ENCODE measurements around the gene IFNAR2. TPM values are rescaled to one million over a fixed set of nuclear protein-coding genes. Genes with fewer than 3 reads are reported as not detected.

The IFNAR2 gene
- polyA plus RNA-seq (2014; cell fraction: cytosol; rRNA removed), result 6.5 and 6.7 TPM in 2 replicates
- polyA plus RNA-seq (2014; cell fraction: nucleus; rRNA removed), result 10.7 and 16.4 TPM in 2 replicates

GRCh38 chr21:33229784-33230544, at the start of gene IFNAR2:
Gene IFNAR2 (plus strand): TSS chr21:33229938. CDS start chr21:33241923, 11,985 bp downstream.
- peak; percentile 64 for DNase-seq (ENCODE audit: low spot score)

- DNase-seq (ENCODE audit: low spot score), result no peak
Measured at GRCh38 chr21:33185852-33186251, 43.9 kb upstream of the IFNAR2 start.

GRCh38 chr21:33187276-33187675, 42.5 kb upstream of the IFNAR2 start:
- DNase-seq (ENCODE audit: low spot score), result no peak

GRCh38 chr21:33189237-33189636, 40.5 kb upstream of the IFNAR2 start:
- DNase-seq (ENCODE audit: low spot score), result no peak

- no peak for DNase-seq (ENCODE audit: low spot score)
Measured at GRCh38 chr21:33189824-33190223, 39.9 kb upstream of the IFNAR2 start.

DNA sequence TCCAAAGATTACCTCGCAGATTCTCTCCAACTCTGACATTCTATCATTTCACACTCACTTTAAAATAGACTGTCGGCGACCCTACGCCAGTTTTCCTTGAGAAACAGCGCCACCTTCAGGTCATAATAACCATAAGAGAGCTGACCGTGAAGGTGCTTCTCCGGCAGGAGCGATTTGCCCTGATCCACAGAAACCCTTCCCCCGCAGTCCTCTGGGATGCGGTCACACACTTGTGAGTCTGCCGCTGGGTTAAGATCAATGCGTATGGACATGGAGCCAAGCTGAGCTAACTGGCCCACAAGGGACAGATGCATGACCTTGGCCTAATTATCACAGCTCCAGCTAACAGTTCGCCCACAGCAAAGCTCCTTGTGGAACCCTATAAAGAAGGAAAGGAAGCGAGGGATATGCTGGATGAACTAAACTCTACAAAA, 32.8 kb upstream of the IFNAR2 start:
- peak; percentile 61 for DNase-seq (ENCODE audit: low spot score)

- DNase-seq (ENCODE audit: low spot score), result no peak
Measured at GRCh38 chr21:33197496-33197895, 32.2 kb upstream of the IFNAR2 start.

GRCh38 chr21:33198346-33199099, 31.2 kb upstream of the IFNAR2 start:
- DNase-seq (ENCODE audit: low spot score), result no peak

GRCh38 chr21:33199100-33199464, 30.7 kb upstream of the IFNAR2 start:
- no peak for DNase-seq (ENCODE audit: low spot score)

DNA sequence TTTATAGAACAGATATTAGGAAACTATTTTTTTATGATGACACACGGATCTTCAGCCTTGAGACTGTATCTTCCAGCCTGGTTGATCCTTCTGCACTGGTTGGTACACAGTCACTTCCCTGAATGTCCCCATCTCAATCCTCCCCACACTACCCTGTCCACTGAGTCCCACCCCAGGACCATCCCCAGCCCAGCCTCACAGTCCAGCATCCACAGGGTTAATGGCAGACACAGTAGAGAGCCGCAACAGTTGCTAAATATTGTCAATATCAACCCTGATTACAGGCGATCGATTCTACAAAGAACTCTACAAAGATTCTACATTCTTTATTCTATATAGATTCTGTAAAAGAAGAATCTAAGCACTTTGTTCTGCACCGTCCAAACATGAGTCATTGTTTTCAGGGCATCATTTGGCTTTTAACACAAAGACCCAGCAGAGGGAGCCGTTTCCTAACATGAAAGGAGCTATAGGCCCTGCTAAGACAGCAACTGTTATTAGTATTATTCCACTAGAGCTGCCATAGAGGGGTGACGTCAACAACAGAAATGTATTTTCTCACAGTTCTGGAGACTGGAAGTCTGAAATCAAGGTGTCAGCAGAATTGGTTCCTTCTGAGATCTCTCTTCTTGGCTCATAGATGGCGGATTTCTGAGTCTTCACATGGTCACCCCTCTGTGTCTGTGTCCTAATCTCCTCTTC, 30.1 kb upstream of the IFNAR2 start:
- peak; percentile 70 for DNase-seq (ENCODE audit: low spot score)

- no peak for DNase-seq (ENCODE audit: low spot score)
Measured at GRCh38 chr21:33201956-33202355, 27.8 kb upstream of the IFNAR2 start.

GRCh38 chr21:33202464-33203363, 27.0 kb upstream of the IFNAR2 start:
- DNase-seq (ENCODE audit: low spot score), result no peak

GRCh38 chr21:33203371-33203724, 26.4 kb upstream of the IFNAR2 start:
- no peak for DNase-seq (ENCODE audit: low spot score)

DNA sequence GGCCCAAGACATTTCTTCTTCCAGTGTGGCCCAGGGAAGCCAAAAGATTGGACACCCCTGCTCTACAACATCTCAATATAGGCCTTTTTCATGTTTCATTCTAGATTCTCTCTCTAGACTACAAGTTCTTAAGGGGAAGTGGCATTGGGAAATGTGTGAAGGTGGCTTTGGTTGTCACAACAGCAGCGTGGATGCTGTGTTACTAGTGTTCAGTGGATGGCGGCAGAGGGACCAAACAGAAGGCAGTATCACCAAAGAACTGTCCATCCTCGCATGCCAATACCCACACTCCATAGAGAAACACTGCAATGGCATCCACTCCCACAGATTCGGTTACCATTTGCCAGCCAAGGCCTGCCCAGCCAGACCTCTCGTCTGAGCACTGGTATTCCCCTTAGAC, 24.3 kb upstream of the IFNAR2 start:
- DNase-seq (ENCODE audit: low spot score), result no peak

DNA sequence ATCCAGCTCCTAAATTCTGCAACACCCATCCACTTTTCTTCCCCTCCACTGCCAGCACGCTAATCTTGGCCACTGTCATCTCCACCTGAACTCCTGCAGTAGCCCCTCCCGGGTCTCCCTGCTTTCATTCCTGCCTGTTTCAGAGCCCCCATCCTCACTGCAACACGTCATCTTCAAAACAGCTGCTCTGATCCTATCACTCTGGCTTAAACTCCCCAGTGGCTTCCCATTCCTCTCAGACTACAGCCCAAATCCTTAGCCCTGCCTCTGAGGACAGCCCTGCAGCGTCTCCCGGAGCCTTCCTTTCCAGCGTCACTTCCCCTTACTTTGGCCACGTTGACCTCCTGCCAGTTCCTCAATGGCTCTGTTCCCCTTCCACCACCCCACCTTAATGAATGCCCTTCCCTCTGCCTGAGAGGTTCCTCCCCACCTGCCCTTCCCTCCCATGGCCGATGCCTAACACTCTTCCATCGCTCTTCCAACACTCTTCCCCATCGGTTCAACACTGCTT, 22.9 kb upstream of the IFNAR2 start:
- no peak for DNase-seq (ENCODE audit: low spot score)

- DNase-seq (ENCODE audit: low spot score), result no peak
Measured at GRCh38 chr21:33207449-33208149, 22.1 kb upstream of the IFNAR2 start.

DNA sequence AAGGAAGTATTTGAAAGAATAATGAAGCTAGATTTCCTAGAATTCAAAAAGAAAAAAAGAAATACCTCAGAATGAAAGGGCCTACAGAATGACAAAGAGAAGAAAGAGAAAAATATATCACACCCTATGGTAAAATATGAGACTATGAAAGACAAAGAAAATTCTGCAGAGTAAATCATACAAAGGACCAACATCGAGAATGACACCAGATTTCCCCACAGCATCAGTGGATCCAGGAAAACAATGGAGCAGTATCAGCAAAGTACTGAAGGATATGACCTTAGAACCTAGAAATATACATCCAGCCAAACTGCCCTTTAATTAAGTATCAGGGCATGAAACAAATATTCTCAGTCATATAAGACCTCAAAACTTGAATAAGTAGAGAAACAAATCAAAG, 21.2 kb upstream of the IFNAR2 start:
- DNase-seq (ENCODE audit: low spot score), result no peak

DNA sequence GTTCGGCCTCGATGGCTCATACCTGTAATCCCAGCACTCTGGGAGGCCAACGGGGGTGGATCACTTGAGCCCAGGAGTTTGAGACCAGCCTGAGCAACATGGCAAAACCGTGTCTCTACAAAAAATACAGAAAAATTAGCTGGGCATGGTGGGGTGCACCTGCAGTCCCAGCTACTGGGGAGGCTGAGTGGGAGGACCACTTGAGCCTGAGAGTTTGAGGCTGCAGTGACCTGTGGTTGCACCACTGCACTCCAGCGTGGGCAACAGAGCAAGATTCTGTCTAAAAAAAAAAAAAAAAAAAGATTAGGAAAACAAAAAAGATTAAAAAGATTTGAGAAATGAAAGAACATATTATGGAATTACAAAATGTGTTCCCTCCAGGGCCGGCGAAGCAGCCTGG, 18.4 kb upstream of the IFNAR2 start:
- no peak for DNase-seq (ENCODE audit: low spot score)

DNA sequence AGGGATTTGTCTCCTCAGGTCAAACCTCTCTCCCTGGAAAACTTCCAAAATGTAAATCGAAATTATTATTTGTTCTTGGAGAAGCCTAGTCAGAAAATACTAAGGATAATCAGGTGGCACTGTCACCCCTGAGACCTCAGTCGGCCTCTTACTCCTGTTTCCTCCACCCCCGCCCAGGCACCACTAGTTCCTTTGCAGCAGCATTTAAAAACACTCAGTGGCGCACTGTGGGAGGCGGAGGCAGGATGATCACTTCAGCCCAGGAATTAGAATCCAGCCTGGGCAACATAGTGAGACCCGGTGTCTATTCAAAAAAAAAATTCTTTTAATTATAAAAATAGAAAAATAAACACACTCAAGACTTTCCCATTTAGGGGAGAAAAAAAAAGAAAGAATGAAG, 18.0 kb upstream of the IFNAR2 start:
- DNase-seq (ENCODE audit: low spot score), result no peak

DNA sequence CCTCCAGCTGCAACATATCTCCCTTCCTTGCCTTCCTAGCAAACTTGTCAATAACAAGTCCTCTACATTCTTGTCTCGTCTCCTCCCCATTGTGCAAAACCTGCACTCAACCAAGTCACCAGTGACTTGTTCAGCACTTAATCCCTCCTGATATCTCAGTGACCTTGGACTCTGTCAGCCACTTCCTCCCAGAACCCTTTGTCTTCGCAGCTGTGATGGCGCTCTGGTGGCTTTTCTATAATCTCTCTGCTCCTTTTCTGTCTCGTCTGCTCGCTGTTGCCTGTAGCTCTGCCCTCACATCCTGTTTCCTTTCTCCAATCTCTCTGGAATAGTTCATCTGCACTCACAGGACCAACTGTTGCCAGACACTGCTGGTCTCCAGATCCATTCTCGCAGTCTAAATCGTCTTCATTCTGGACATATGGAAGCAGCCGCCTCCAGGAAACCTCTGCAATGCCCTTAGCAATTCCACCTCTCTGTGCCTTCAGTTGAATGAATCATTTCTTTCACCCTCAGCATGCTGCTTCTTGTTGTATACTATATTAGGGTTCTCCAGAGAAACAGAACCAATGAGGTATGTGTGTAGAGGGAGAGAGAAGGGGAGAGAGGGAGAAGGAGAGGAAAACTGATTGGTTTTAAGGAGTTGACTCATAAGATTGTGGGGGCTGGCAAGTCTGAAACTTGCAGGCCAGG, 17.4 kb upstream of the IFNAR2 start:
- DNase-seq (ENCODE audit: low spot score), result no peak

All from SK-N-DZ (cell line).